Neural cell (in vitro differentiated cells): Measurements from ENCODE around the gene DENND1A. TPM values are rescaled to one million over a fixed set of nuclear protein-coding genes. Genes with fewer than 3 reads are reported as not detected.

ENCODE experiments used
- H2AFZ ChIP-seq: fragments of 200-600, 300-800 bp; sonication (generic), shearing (Covaris generic); 2 replicates; pipeline ENCODE4 v1.6.0; 2014; ENCODE audit warnings: low read depth, mild to moderate bottlenecking, antibody characterized with exemption, low read length, moderate library complexity
- H3F3A ChIP-seq: fragments of 200-600 bp; shearing (Covaris generic); 2 replicates; pipeline ENCODE4 v1.6.1; 2016; ENCODE audit warnings: mild to moderate bottlenecking, moderate library complexity, mixed read lengths, antibody characterized with exemption, low read length; ENCODE audit not compliant: insufficient read depth, poor library complexity, severe bottlenecking
- H3K27ac ChIP-seq: fragments of 200-600, 300-800 bp; sonication (generic), shearing (Covaris generic); 2 replicates; pipeline ENCODE4 v1.5.1; 2014; ENCODE audit warnings: mild to moderate bottlenecking, low read length, moderate library complexity
- H3K27me3 ChIP-seq: fragments of 300-800, 200-600 bp; sonication (generic), shearing (Covaris generic); 2 replicates; pipeline ENCODE4 v1.6.0; 2014; ENCODE audit warnings: mild to moderate bottlenecking, low read depth, low read length, moderate library complexity; ENCODE audit not compliant: insufficient read depth
- H3K36me3 ChIP-seq: fragments of 300-800, 200-600 bp; sonication (generic), shearing (Covaris generic); 2 replicates; pipeline ENCODE4 v1.5.1; 2014; ENCODE audit warnings: mild to moderate bottlenecking, antibody characterized with exemption, low read length, moderate library complexity; ENCODE audit not compliant: insufficient read depth
- H3K4me2 ChIP-seq: fragments of 300-800, 200-600 bp; sonication (generic), shearing (Covaris generic); 2 replicates; pipeline ENCODE4 v1.6.0; 2014; ENCODE audit warnings: mild to moderate bottlenecking, low read length
- H3K4me3 ChIP-seq: fragments of 300-800, 200-600 bp; sonication (generic), shearing (Covaris generic); 2 replicates; pipeline ENCODE4 v1.5.1; 2014; ENCODE audit warnings: mild to moderate bottlenecking, low read length, moderate library complexity
- H3K79me2 ChIP-seq: fragments of 200-600 bp; shearing (Covaris generic); replicated peaks from 2 replicates; pipeline ENCODE4 v1.6.0; 2014; ENCODE audit warnings: mild to moderate bottlenecking, low read length, moderate library complexity; ENCODE audit not compliant: insufficient read depth
- H3K9ac ChIP-seq: fragments of 300-800, 200-600 bp; sonication (generic), shearing (Covaris generic); 2 replicates; pipeline ENCODE4 v1.6.1; 2016; ENCODE audit warnings: mild to moderate bottlenecking, low read length, mixed read lengths
- H3K9me2 ChIP-seq: fragments of 200-600 bp; shearing (Covaris generic); 2 replicates; pipeline ENCODE4 v1.6.1; 2016; ENCODE audit warnings: mild to moderate bottlenecking, low read length, mixed read lengths; ENCODE audit not compliant: insufficient read depth
- H3K9me3 ChIP-seq: fragments of 200-600, 300-800 bp; sonication (generic), shearing (Covaris generic); 2 replicates; pipeline ENCODE4 v1.6.1; 2016; ENCODE audit warnings: mild to moderate bottlenecking, mixed run types, low read length, moderate library complexity, mixed read lengths
- H4K20me1 ChIP-seq: fragments of 200-600 bp; shearing (Covaris generic); 2 replicates; pipeline ENCODE4 v1.6.1; 2016; ENCODE audit warnings: mild to moderate bottlenecking, mixed run types; ENCODE audit not compliant: insufficient read depth
- CTCF ChIP-seq: fragments of 450-650 bp; IDR thresholded peaks from 2 replicates; pipeline ENCODE4 v1.5.1; 2014; ENCODE audit warnings: antibody characterized with exemption, mild to moderate bottlenecking, moderate library complexity; ENCODE audit not compliant: poor library complexity, severe bottlenecking
- EP300 ChIP-seq: fragments of 450-650 bp; conservative IDR thresholded peaks from 2 replicates; pipeline ENCODE4 v1.6.1; 2014; ENCODE audit warnings: antibody characterized with exemption, mild to moderate bottlenecking, moderate library complexity; ENCODE audit not compliant: poor library complexity, severe bottlenecking
- EZH2 ChIP-seq: fragments of 200-600, 300-800 bp; shearing (Covaris generic), sonication (generic); IDR thresholded peaks from 2 replicates; pipeline ENCODE4 v1.6.1; 2014; ENCODE audit warnings: antibody characterized with exemption, low read length, borderline replicate concordance, mild to moderate bottlenecking; ENCODE audit not compliant: insufficient read depth, poor library complexity, severe bottlenecking
- MXI1 ChIP-seq: fragments of 450-650 bp; conservative IDR thresholded peaks from 2 replicates; pipeline ENCODE4 v1.6.1; 2014; ENCODE audit warnings: antibody characterized with exemption, mild to moderate bottlenecking; ENCODE audit not compliant: poor library complexity, severe bottlenecking
- POLR2AphosphoS5 ChIP-seq: IDR thresholded peaks from 2 replicates; pipeline ENCODE4 v1.6.1; 2012
- RAD21 ChIP-seq: fragments of 450-650 bp; conservative IDR thresholded peaks from 2 replicates; pipeline ENCODE4 v1.6.1; 2014; ENCODE audit warnings: antibody characterized with exemption, mild to moderate bottlenecking, moderate library complexity
- REST ChIP-seq: IDR thresholded peaks from 2 replicates; pipeline ENCODE4 v1.6.1; 2012; ENCODE audit warnings: borderline replicate concordance
- SMC3 ChIP-seq: fragments of 450-650 bp; conservative IDR thresholded peaks from 2 replicates; pipeline ENCODE4 v1.6.1; 2014; ENCODE audit warnings: antibody characterized with exemption, mild to moderate bottlenecking, moderate library complexity; ENCODE audit not compliant: poor library complexity
- TAF1 ChIP-seq: IDR thresholded peaks from 2 replicates; pipeline ENCODE4 v1.6.1; 2012; ENCODE audit warnings: low read depth
- polyA plus RNA-seq: library from polyadenylated mRNA; depleted of rRNA; stranded (reverse); fragments of >200 nt; gene quantifications from 2 replicates; pipeline ENCODE4 v1.2.3, GENCODE V29; 2014

The DENND1A gene
- polyA plus RNA-seq, 1 donor from 2014 or later, result 2.3 TPM

DNA sequence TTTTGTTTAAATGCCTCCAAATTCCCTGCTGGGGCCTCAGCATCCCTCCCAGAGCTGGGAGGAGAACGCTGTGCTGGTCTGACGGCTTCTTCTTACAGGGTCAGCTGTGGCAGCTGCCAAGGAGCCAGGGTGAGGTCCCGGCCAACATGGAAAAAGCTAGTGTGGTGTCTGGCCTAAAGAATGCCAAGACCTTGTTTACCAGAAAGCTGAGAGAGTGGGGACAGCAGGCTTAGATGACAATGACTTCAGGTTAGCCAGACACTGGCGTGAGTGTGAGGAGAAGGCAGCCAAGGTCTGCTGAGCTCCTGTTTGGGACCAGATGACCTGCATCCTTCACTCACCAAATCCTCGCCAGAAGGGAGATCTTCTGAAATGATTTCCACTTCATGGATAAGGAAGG, 461.4 kb downstream of the DENND1A start:
- Histone ChIP-seq H3K79me2 (no peaks in the 10 kb centered on the region), H3K27me3 (no peaks in the 10 kb centered on the region), H3K27ac (no peak overlapping the region), H3K4me3 (no peak overlapping the region), H3K36me3 (no peaks in the 10 kb centered on the region), H4K20me1 (no peaks in the 10 kb centered on the region), H3F3A (no peaks in the 10 kb centered on the region), H3K9ac (no peak overlapping the region), H3K9me3 (no peaks in the 10 kb centered on the region), H3K4me2 (no peak overlapping the region), H3K9me2 (no peaks in the 10 kb centered on the region), H2AFZ (no peak overlapping the region)
- TF ChIP-seq REST (no peak), EP300 (no peak), EZH2 (no peak), CTCF (no peak), SMC3 (no peak), MXI1 (no peak), RAD21 (no peak), POLR2AphosphoS5 (no peak), TAF1 (no peak)

DNA sequence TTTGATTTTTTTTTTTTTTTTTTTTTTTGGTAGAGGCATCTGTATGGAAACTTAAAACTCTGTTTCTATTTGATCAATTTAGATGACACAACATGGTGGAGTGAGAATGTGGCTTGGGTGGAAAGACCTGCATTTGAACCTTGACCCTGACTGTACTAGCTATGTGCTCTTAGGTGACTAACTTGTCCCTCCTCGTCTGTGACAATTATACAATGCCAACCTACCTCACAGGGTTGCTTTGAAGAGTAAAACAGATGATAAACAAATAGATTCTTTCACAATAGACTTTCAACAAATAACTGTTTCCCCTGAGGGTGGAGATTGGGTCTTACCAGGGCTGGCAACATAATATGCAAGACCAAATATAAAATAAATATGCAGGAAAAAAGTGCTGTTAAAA, 464.6 kb downstream of the DENND1A start:
- H4K20me1 ChIP-seq, result no peaks in the 10 kb centered on the region
- H2AFZ ChIP-seq, result no peak overlapping the region
- no peak overlapping the region for H3K9ac ChIP-seq
- no peaks in the 10 kb centered on the region for H3K79me2 ChIP-seq
- no peaks in the 10 kb centered on the region for H3K27me3 ChIP-seq
- H3F3A ChIP-seq, result no peaks in the 10 kb centered on the region
- H3K4me2 ChIP-seq, result no peak overlapping the region
- no peak overlapping the region for H3K27ac ChIP-seq
- H3K36me3 ChIP-seq, result no peaks in the 10 kb centered on the region
- no peaks in the 10 kb centered on the region for H3K9me3 ChIP-seq
- TF ChIP-seq RAD21 (no peak), TAF1 (no peak), SMC3 (no peak), CTCF (no peak), EZH2 (no peak), EP300 (no peak), MXI1 (no peak), POLR2AphosphoS5 (no peak), REST (no peak)
- no peaks in the 10 kb centered on the region for H3K9me2 ChIP-seq
- H3K4me3 ChIP-seq, result no peak overlapping the region
